Uterus (tissue), 2 donors: ENCODE measurements around the gene CELF6.

Experiments used
- CTCF ChIP-seq, 4 experiments: fragments of 200-600 bp in 2 of 4; fragments of 450-650 bp in 2 of 4; sonication (generic) in 2 of 4; IDR thresholded peaks; one replicate each; pipeline ENCODE4 v1.5.1; 2016 to 2019; ENCODE audit warnings: antibody characterized with exemption in 4 of 4, mild to moderate bottlenecking in 2 of 4, moderate library complexity in 1 of 4
- POLR2A ChIP-seq, 2 donors: fragments of 450-650 bp; IDR thresholded peaks; one replicate each; pipeline ENCODE4 v1.6.1; 2016; ENCODE audit warnings: antibody characterized with exemption in 2 of 2, mild to moderate bottlenecking in 1 of 2, moderate library complexity in 1 of 2

DNA sequence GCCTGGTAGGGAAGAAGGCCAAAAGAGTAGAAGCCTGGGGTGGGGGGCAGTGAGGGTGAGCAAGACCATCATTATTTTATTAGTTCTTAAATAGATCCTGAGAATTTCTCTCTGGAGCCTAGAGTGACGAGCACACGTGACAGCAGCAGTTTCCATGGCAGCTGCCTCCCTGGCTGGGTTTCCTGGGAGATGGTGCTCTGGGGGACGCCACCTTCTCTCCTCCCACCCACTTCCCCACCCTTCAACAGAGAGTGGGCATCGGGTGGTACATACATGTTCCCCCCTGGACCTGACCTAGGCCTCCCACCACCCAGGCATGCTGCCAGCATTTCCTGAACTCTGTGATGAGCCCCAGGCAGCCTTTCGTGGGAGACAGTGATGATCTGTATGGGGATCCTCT lies 12.9 kb downstream of the CELF6 start:
- TF ChIP-seq CTCF (IDR thresholded peaks at IDR 0.05) (no peak), POLR2A (IDR thresholded peaks at IDR 0.05) (no peak)
